ENCODE data around the gene AASDH. TPM values are rescaled to one million over a fixed set of nuclear protein-coding genes. Genes with fewer than 3 reads are reported as not detected.

Gene AASDH
- polyA plus RNA-seq, 2 of the 4 experiments (the other 2 are of a cell fraction) = 4.8 to 12.2 TPM

- ATAC-seq (peak; percentile 68 to 78), DNase-seq (ENCODE audit: low read depth in 1 of 2, low spot score in 1 of 2) (peak; percentile 41 to 72), FAIRE-seq (no peak)
- Histone ChIP-seq H3K4me3 (peak overlapping the region; percentile 59), H3K9me3 (no peaks in the 10 kb centered on the region), H3K4me1 (peaks cover 27% of the 10 kb centered on the region; the same call in 2 of the 3 replicates), H3K4me2 (peak overlapping the region; percentile 82), H3K27ac (peak overlapping the region; percentile 65 to 96)
- TF ChIP-seq KDM1A (IDR thresholded peaks at IDR 0.05; ENCODE audit: low read depth) = no peak
- no peak for TF ChIP-seq SREBF2 (IDR thresholded peaks at IDR 0.05)
- no peak for TF ChIP-seq EP300 (IDR thresholded peaks at IDR 0.05)
- TF ChIP-seq ESRRA (IDR thresholded peaks at IDR 0.05; ENCODE audit: borderline replicate concordance, low read length) = no peak
- TF ChIP-seq FOSB (CRISPR knock-in tag; IDR thresholded peaks at IDR 0.05) = no peak
- no peak for TF ChIP-seq MAFK (IDR thresholded peaks at IDR 0.05; ENCODE audit: partially characterized antibody)
- TF ChIP-seq ELK1 (IDR thresholded peaks at IDR 0.05; ENCODE audit: low read depth, low read length) = no peak
- 1% methylated on average over 3 of the region's 15 CpGs for WGBS (ENCODE audit: missing lambda C conversion rate)
- ChIA-PET POLR2A (interaction anchor here (0.6 to 4.5 kb wide), 10 partner anchors 9 to 543 kb away, joined by 3 to 60 read pairs (median 4); partner anchors contain the start of genes AASDH, NOA1 and SRP72), CTCF (interaction anchor here (1.1 to 4.0 kb wide), 4 partner anchors 11 to 402 kb away, joined by 3 to 25 read pairs (median 4); no protein-coding TSS in a partner anchor)
These were observed 47.4 kb upstream of the AASDH start for GRCh38 chr4:56434599-56435139.

- TF ChIP-seq ESRRA (IDR thresholded peaks at IDR 0.05; ENCODE audit: borderline replicate concordance, low read length) (no peak), USF2 (IDR thresholded peaks at IDR 0.05) (no peak), CBX8 (IDR thresholded peaks at IDR 0.05) (no peak), NPAS2 (CRISPR knock-in tag; IDR thresholded peaks at IDR 0.05; ENCODE audit: borderline replicate concordance) (no peak), KDM5A (IDR thresholded peaks at IDR 0.05) (no peak), BCL3 (IDR thresholded peaks at IDR 0.05) (no peak), MAFK (IDR thresholded peaks at IDR 0.05; ENCODE audit: partially characterized antibody) (no peak), ELK1 (IDR thresholded peaks at IDR 0.05; ENCODE audit: low read depth, low read length) (no peak), HMGXB4 (CRISPR knock-in tag; IDR thresholded peaks at IDR 0.05; ENCODE audit: borderline replicate concordance) (no peak)
- FAIRE-seq (no peak), DNase-seq (ENCODE audit: low read depth in 1 of 2, low spot score in 1 of 2) (no peak), ATAC-seq (no peak)
- Histone ChIP-seq H3K9me3 (no peaks in the 10 kb centered on the region), H3K4me1 (peaks cover 17% of the 10 kb centered on the region; the same call in 1 of the 3 replicates), H3K4me3 (peak overlapping the region; percentile 59), H3K4me2 (peak overlapping the region; percentile 82), H3K27ac (peak overlapping the region in 1 of 2 experiments; percentile 48; a peak in 1 of 6 replicates)
- ChIA-PET POLR2A (interaction anchor here (4.5 kb wide), 1 partner anchor 46 kb away, joined by 60 read pairs; the partner anchor contains the start of gene AASDH), CTCF (interaction anchor here (0.6 kb wide), 1 partner anchor 416 kb away, joined by 3 read pairs; no protein-coding TSS in a partner anchor)
These were observed 46.0 kb upstream of the AASDH start for GRCh38 chr4:56433280-56433679.

GRCh38 chr4:56430203-56430602 is 42.9 kb upstream of the AASDH start:
- POLR2A ChIA-PET = no interaction called here
- H3K27ac ChIP-seq = no peak overlapping the region
- no peak overlapping the region for H3K4me3 ChIP-seq
- CTCF ChIA-PET = no interaction called here
- FAIRE-seq (no peak), DNase-seq (ENCODE audit: low read depth in 1 of 2, low spot score in 1 of 2) (no peak), ATAC-seq (no peak)
- 98% methylated on average over 2 of the region's 2 CpGs for WGBS (ENCODE audit: missing lambda C conversion rate)
- peaks cover 14% of the 10 kb centered on the region; the same call in 1 of the 3 replicates for H3K4me1 ChIP-seq
- no peak overlapping the region for H3K4me2 ChIP-seq
- no peaks in the 10 kb centered on the region for H3K9me3 ChIP-seq
- TF ChIP-seq FOSB (CRISPR knock-in tag; IDR thresholded peaks at IDR 0.05) (no peak), CHD4 (IDR thresholded peaks at IDR 0.05; ENCODE audit: borderline replicate concordance) (no peak), ZC3H11A (IDR thresholded peaks at IDR 0.05) (no peak), KDM5A (IDR thresholded peaks at IDR 0.05) (no peak), MAX (IDR thresholded peaks at IDR 0.05) (no peak), HMGXB4 (CRISPR knock-in tag; IDR thresholded peaks at IDR 0.05; ENCODE audit: borderline replicate concordance) (no peak), MAFK (IDR thresholded peaks at IDR 0.05; ENCODE audit: partially characterized antibody) (no peak), FOSL2 (IDR thresholded peaks at IDR 0.05) (no peak), FOSL2 (CRISPR knock-in tag; IDR thresholded peaks at IDR 0.05) (no peak), BCL3 (IDR thresholded peaks at IDR 0.05) (no peak), JUN (IDR thresholded peaks at IDR 0.05) (no peak), BHLHE40 (IDR thresholded peaks at IDR 0.05; ENCODE audit: low read depth, low read length) (no peak), FOXS1 (CRISPR knock-in tag; IDR thresholded peaks at IDR 0.05) (no peak), JUNB (IDR thresholded peaks at IDR 0.05) (no peak)
